Neuronal stem cell (in vitro differentiated cells): ENCODE data around the gene THSD4.
"Not testable (repeated sequence)": the region's sequence is repeated elsewhere in the genome, so short reads cannot be mapped to it uniquely, and the experiment has no call there.

ENCODE experiments used
- DNase-seq: peaks from one replicate; pipeline ENCODE4 v3.0.0-alpha.2; 2013; ENCODE audit warnings: low spot score
- H2AFZ ChIP-seq: one replicate; pipeline ENCODE4 v1.6.1; 2013; ENCODE audit warnings: mild to moderate bottlenecking, low read length, inconsistent platforms
- H2AK5ac ChIP-seq: 2 replicates; pipeline ENCODE4 v1.6.1; 2013; ENCODE audit warnings: low read depth, mild to moderate bottlenecking, inconsistent platforms, low read length, moderate library complexity, mixed read lengths
- H2BK120ac ChIP-seq: 2 replicates; pipeline ENCODE4 v1.6.1; 2013; ENCODE audit warnings: low read depth, mild to moderate bottlenecking, inconsistent platforms, low read length, moderate library complexity, mixed read lengths
- H2BK12ac ChIP-seq: one replicate; pipeline ENCODE4 v1.6.1; 2013; ENCODE audit warnings: low read length, inconsistent platforms
- H2BK15ac ChIP-seq: 2 replicates; pipeline ENCODE4 v1.6.1; 2013; ENCODE audit warnings: mild to moderate bottlenecking, low read length, inconsistent platforms, mixed read lengths
- H2BK5ac ChIP-seq: one replicate; pipeline ENCODE4 v1.6.1; 2013; ENCODE audit warnings: inconsistent platforms, mild to moderate bottlenecking, low read length, moderate library complexity
- H3K14ac ChIP-seq: one replicate; pipeline ENCODE4 v1.6.1; 2013; ENCODE audit warnings: low read length, inconsistent platforms
- H3K18ac ChIP-seq: 2 replicates; pipeline ENCODE4 v1.6.1; 2013; ENCODE audit warnings: low read length, inconsistent platforms
- H3K23ac ChIP-seq: 2 replicates; pipeline ENCODE4 v1.6.1; 2013; ENCODE audit warnings: low read depth, mild to moderate bottlenecking, mixed read lengths, low read length, inconsistent platforms; ENCODE audit not compliant: poor library complexity
- H3K27ac ChIP-seq: replicated peaks from 3 replicates; pipeline ENCODE4 v1.5.1; 2013; ENCODE audit warnings: low read length, inconsistent platforms
- H3K27me3 ChIP-seq, 3 experiments: 2 replicates each; pipeline ENCODE4 v1.6.1; 2013; ENCODE audit warnings: low read length in 3 of 3, mild to moderate bottlenecking in 2 of 3, inconsistent platforms in 1 of 3, low read depth in 1 of 3, mixed read lengths in 1 of 3, moderate library complexity in 1 of 3; ENCODE audit not compliant: control insufficient read depth in 3 of 3, insufficient read depth in 3 of 3
- H3K36me3 ChIP-seq, 2 donors: replicated peaks in 1 of 2; 2 replicates each; pipeline ENCODE4 v1.6.1; 2013; ENCODE audit warnings: low read length in 2 of 2; ENCODE audit not compliant: control insufficient read depth in 2 of 2, insufficient read depth in 2 of 2
- H3K4ac ChIP-seq: 2 replicates; pipeline ENCODE4 v1.6.1; 2013; ENCODE audit warnings: inconsistent platforms, mild to moderate bottlenecking, low read length, moderate library complexity
- H3K4me1 ChIP-seq, 2 donors: 1 replicate in 1 of 2; 2 replicates in 1 of 2; pipeline ENCODE4 v1.6.1; 2013; ENCODE audit warnings: low read length in 2 of 2, low read depth in 1 of 2; ENCODE audit not compliant: control insufficient read depth in 2 of 2, insufficient read depth in 1 of 2
- H3K4me2 ChIP-seq: one replicate; pipeline ENCODE4 v1.6.1; 2013; ENCODE audit warnings: mild to moderate bottlenecking, low read length, inconsistent platforms; ENCODE audit not compliant: insufficient read depth, poor library complexity, severe bottlenecking
- H3K4me3 ChIP-seq, 2 donors: 2 replicates each; pipeline ENCODE4 v1.5.1; 2013; ENCODE audit warnings: low read length in 2 of 2, mild to moderate bottlenecking in 2 of 2, inconsistent platforms in 1 of 2, moderate library complexity in 1 of 2
- H3K79me1 ChIP-seq: one replicate; pipeline ENCODE4 v1.6.1; 2013; ENCODE audit warnings: low read depth, mild to moderate bottlenecking, inconsistent platforms, low read length, moderate library complexity
- H3K9ac ChIP-seq: one replicate; pipeline ENCODE4 v1.6.1; 2013; ENCODE audit warnings: mild to moderate bottlenecking, low read depth, low read length, inconsistent platforms; ENCODE audit not compliant: poor library complexity
- H3K9me3 ChIP-seq, 2 donors: replicated peaks in 1 of 2; 2 replicates each; pipeline versions ENCODE3 to v1.6.1; 2013; ENCODE audit warnings: low read length in 2 of 2, mild to moderate bottlenecking in 2 of 2, inconsistent platforms in 1 of 2, low read depth in 1 of 2, mixed read lengths in 1 of 2, moderate library complexity in 1 of 2; ENCODE audit not compliant: control insufficient read depth in 2 of 2, insufficient read depth in 1 of 2
- H4K8ac ChIP-seq: one replicate; pipeline ENCODE4 v1.6.1; 2013; ENCODE audit warnings: low read depth, mild to moderate bottlenecking, inconsistent platforms, low read length, moderate library complexity
- H4K91ac ChIP-seq: one replicate; pipeline ENCODE4 v1.6.1; 2013; ENCODE audit warnings: low read length, low read depth, mild to moderate bottlenecking, inconsistent platforms; ENCODE audit not compliant: poor library complexity
- WGBS, 2 donors: extraction: QIAGEN DNeasy Blood & Tissue Kit; methylation state at CpG; one replicate each; pipeline ENCODE4 v1.1.7; 2013; ENCODE audit warnings: missing lambda C conversion rate in 2 of 2, mixed read lengths in 1 of 2; ENCODE audit not compliant: insufficient read length in 2 of 2, insufficient replicate concordance in 1 of 2; ENCODE audit errors: extremely low coverage in 2 of 2; 5-methylcytosine and 5-hydroxymethylcytosine counted together

The THSD4 gene

DNA sequence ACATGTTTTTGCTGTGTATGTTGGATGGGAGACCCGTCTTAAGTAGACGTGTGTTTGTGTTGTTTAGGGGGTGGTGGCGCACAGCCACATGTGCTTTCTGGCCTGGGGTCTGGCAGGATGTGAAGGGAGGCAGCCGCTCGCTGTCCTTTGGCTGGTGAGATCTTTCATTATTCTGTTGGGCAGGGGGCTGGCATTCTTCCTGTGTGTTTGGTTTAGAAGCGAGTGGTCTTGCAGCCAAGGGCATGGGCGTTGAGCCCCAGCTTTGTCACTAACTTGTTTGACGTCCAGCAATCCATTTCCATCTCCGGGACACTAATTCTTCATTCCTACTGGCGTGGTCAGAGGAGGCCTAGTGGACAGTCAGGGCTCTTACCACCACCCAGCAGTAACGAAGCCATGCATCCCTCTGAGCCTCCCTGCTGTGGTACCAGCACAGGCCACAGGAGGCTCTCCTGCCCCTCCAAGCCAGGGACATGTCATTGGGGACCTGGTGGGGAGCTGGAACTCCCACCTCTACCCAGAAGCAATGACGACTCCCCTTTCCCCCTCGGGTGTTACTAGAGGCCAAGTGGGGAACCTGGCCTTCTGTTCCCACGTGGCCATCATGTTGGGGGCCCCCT, 10.7 kb downstream of the THSD4 start:
- Histone ChIP-seq H2BK12ac (no peak overlapping the region), H3K4ac (no peak overlapping the region), H3K27ac (no peak overlapping the region), H2BK5ac (no peak overlapping the region), H3K18ac (peak overlapping the region; percentile 6), H3K36me3 (no peaks in the 10 kb centered on the region), H3K4me3 (no peak overlapping the region), H2AK5ac (no peak overlapping the region), H3K9ac (no peak overlapping the region), H3K14ac (no peak overlapping the region), H2BK120ac (no peak overlapping the region), H3K27me3 (peaks cover 0 to 17% (median 0%) of the 10 kb centered on the region in 3 experiments), H4K8ac (no peak overlapping the region), H3K9me3 (no peaks in the 10 kb centered on the region), H3K79me1 (no peaks in the 10 kb centered on the region), H2BK15ac (no peak overlapping the region), H3K4me2 (no peak overlapping the region), H3K23ac (no peak overlapping the region), H3K4me1 (peaks cover 0 to 4% of the 10 kb centered on the region in 2 donors), H2AFZ (no peak overlapping the region), H4K91ac (no peak overlapping the region)
- no CpG with 5 or more reads among the region's 14 CpGs for WGBS, 2 donors
- no peak for DNase-seq

GRCh38 chr15:71127083-71127482, 11.8 kb downstream of the THSD4 start:
- Histone ChIP-seq H2BK5ac (no peak overlapping the region), H2AK5ac (no peak overlapping the region), H3K9ac (no peak overlapping the region), H3K4me1 (no peaks in the 10 kb centered on the region), H3K79me1 (no peaks in the 10 kb centered on the region), H3K4ac (no peak overlapping the region), H3K18ac (no peak overlapping the region), H3K23ac (no peak overlapping the region), H2BK120ac (no peak overlapping the region), H3K9me3 (no peaks in the 10 kb centered on the region), H3K14ac (no peak overlapping the region), H2BK15ac (no peak overlapping the region), H4K8ac (no peak overlapping the region), H3K36me3 (no peaks in the 10 kb centered on the region), H3K27ac (no peak overlapping the region), H2BK12ac (no peak overlapping the region), H2AFZ (no peak overlapping the region), H3K4me3 (no peak overlapping the region), H4K91ac (no peak overlapping the region), H3K27me3 (peaks cover 0 to 12% (median 0%) of the 10 kb centered on the region in 3 experiments), H3K4me2 (no peak overlapping the region)
- no peak for DNase-seq

GRCh38 chr15:71128159-71128558, 12.9 kb downstream of the THSD4 start:
- H2AFZ ChIP-seq: not testable (repeated sequence)

GRCh38 chr15:71128939-71129562, 13.8 kb downstream of the THSD4 start:
- no peak overlapping the region for H4K91ac ChIP-seq
- H2BK120ac ChIP-seq: no peak overlapping the region
- H2BK12ac ChIP-seq: no peak overlapping the region
- no peak overlapping the region for H3K9ac ChIP-seq
- H3K4me2 ChIP-seq: no peak overlapping the region
- H2AK5ac ChIP-seq: no peak overlapping the region
- H3K9me3 ChIP-seq: no peaks in the 10 kb centered on the region
- no peak overlapping the region for H3K4me3 ChIP-seq
- H3K27ac ChIP-seq: no peak overlapping the region
- H3K79me1 ChIP-seq: no peaks in the 10 kb centered on the region
- no CpG with 5 or more reads among the region's 6 CpGs for WGBS, 2 donors
- H3K4ac ChIP-seq: no peak overlapping the region
- H2AFZ ChIP-seq: no peak overlapping the region
- no peak overlapping the region for H4K8ac ChIP-seq
- no peak overlapping the region for H2BK5ac ChIP-seq
- H3K36me3 ChIP-seq: no peaks in the 10 kb centered on the region
- DNase-seq: no peak
- no peaks in the 10 kb centered on the region for H3K27me3 ChIP-seq
- peaks cover 0 to 2% of the 10 kb centered on the region in 2 donors for H3K4me1 ChIP-seq
- no peak overlapping the region for H3K14ac ChIP-seq
- no peak overlapping the region for H2BK15ac ChIP-seq
- no peak overlapping the region for H3K23ac ChIP-seq
- peak overlapping the region; percentile 45 for H3K18ac ChIP-seq

More at GRCh38 chr15:71128159-71128558, 12.9 kb downstream of the THSD4 start:
- not testable (repeated sequence) for H2BK15ac ChIP-seq, H2AK5ac ChIP-seq, H3K23ac ChIP-seq, H3K18ac ChIP-seq, H3K9me3 ChIP-seq, H3K79me1 ChIP-seq, H3K14ac ChIP-seq, H2BK120ac ChIP-seq, H4K8ac ChIP-seq, H3K27me3 ChIP-seq, H3K4me1 ChIP-seq, H4K91ac ChIP-seq, H3K4ac ChIP-seq, H3K9ac ChIP-seq, H2BK12ac ChIP-seq, H3K4me2 ChIP-seq, H3K36me3 ChIP-seq, H3K4me3 ChIP-seq, DNase-seq, H2BK5ac ChIP-seq, H3K27ac ChIP-seq
- WGBS, 2 donors: no CpG with 5 or more reads among the region's 6 CpGs
